A549 (cell line): Measurements from ENCODE around the gene GPRC5D.

ENCODE experiments used
- CTCF ChIP-seq: fragments of >200 bp; sonication (Bioruptor Twin); formaldehyde crosslinking; IDR thresholded peaks from 3 replicates; pipeline ENCODE4 v1.5.1; 2016
- EP300 ChIP-seq, 2 experiments: fragments of >200 bp; sonication (Bioruptor Twin); formaldehyde crosslinking; IDR thresholded peaks; 2 replicates in 1 of 2; 3 replicates in 1 of 2; pipeline ENCODE4 v1.6.1; 2016 to 2017

GRCh38 chr12:12997734-12998133 lies 45.8 kb upstream of the GPRC5D start:
- no peak for TF ChIP-seq EP300 (IDR thresholded peaks at IDR 0.05)
- TF ChIP-seq CTCF = no peak
